22Rv1 (cell line): ENCODE measurements around the gene CDIP1.

Experiments
- CTCF ChIP-seq: fragments of 450-650 bp; IDR thresholded peaks from 2 replicates; pipeline ENCODE4 v1.5.1; 2017; ENCODE audit warnings: mild to moderate bottlenecking
- ZFX ChIP-seq: fragments of 450-650 bp; IDR thresholded peaks from 2 replicates; pipeline ENCODE4 v1.6.1; 2017; ENCODE audit warnings: antibody characterized with exemption, borderline replicate concordance

GRCh38 chr16:4570086-4570485 is 31.5 kb upstream of the CDIP1 start:
- TF ChIP-seq CTCF (no peak), ZFX (no peak)
